T-helper 2 cell treated with Interferon-gamma antibody and Interleukin-4, amounts not matched to agents 5 μg/mL and 100 μg/mL, for 36 hours (primary cell): ENCODE measurements around the gene FGD4.

Experiments
- DNase-seq: peaks from one replicate; pipeline ENCODE4 v3.0.0; 2021; ENCODE audit warnings: low spot score
- H3K27ac Mint-ChIP-seq: one replicate; pipeline ENCODE4 v1.8.0; 2021; ENCODE audit warnings: mild to moderate bottlenecking, mixed read lengths
- H3K27me3 Mint-ChIP-seq: one replicate; pipeline ENCODE4 v1.8.0; 2021; ENCODE audit warnings: low read depth, mixed read lengths
- H3K36me3 Mint-ChIP-seq: one replicate; pipeline ENCODE4 v1.8.0; 2021; ENCODE audit warnings: low read depth, mixed read lengths
- H3K4me1 Mint-ChIP-seq: one replicate; pipeline ENCODE4 v1.8.0; 2021; ENCODE audit warnings: low read depth, mixed read lengths
- H3K4me3 Mint-ChIP-seq: one replicate; pipeline ENCODE4 v1.8.0; 2022; ENCODE audit warnings: mild to moderate bottlenecking, moderate library complexity, mixed read lengths
- H3K9me3 Mint-ChIP-seq: one replicate; pipeline ENCODE4 v1.8.0; 2021; ENCODE audit warnings: mixed read lengths

Gene FGD4

GRCh38 chr12:32420356-32420755 is 21.0 kb downstream of the FGD4 start:
- H3K27ac Mint-ChIP-seq, result no peak overlapping the region
- DNase-seq, result no peak
- no peak overlapping the region for H3K4me3 Mint-ChIP-seq
- peaks cover 1% of the 10 kb centered on the region for H3K9me3 Mint-ChIP-seq
- no peaks in the 10 kb centered on the region for H3K4me1 Mint-ChIP-seq
- no peaks in the 10 kb centered on the region for H3K36me3 Mint-ChIP-seq
- H3K27me3 Mint-ChIP-seq, result peaks cover 2% of the 10 kb centered on the region

DNA sequence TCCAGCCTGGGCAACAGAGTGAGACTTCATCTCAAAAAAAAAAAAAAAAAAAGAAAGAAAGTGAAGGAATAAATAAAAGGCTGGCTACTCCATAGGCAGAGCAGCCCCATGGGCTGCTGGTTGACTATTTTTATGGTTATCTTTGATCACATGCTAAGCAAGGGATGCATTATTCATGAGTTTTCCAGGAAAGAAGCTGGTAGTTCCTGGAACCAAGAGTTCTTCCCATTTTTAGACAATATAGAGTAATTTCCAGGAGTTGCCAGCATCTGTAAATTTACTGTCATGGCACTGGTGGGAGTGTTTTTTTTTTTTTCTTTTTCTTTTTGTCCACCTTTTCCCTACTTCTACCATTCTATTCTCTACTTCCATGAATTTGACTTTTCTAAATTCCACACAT is 24.2 kb downstream of the FGD4 start:
- DNase-seq, result no peak
- H3K27ac Mint-ChIP-seq, result no peak overlapping the region
- no peaks in the 10 kb centered on the region for H3K4me1 Mint-ChIP-seq
- peaks cover 6% of the 10 kb centered on the region for H3K27me3 Mint-ChIP-seq
- no peaks in the 10 kb centered on the region for H3K36me3 Mint-ChIP-seq
- peaks cover 27% of the 10 kb centered on the region for H3K9me3 Mint-ChIP-seq
- no peak overlapping the region for H3K4me3 Mint-ChIP-seq

- no peak for DNase-seq
- Mint-ChIP-seq H3K27me3 (peaks cover 10% of the 10 kb centered on the region), H3K4me1 (no peaks in the 10 kb centered on the region), H3K27ac (no peak overlapping the region), H3K36me3 (no peaks in the 10 kb centered on the region), H3K9me3 (peaks cover 27% of the 10 kb centered on the region), H3K4me3 (no peak overlapping the region)
Measured at GRCh38 chr12:32431025-32431424, 31.7 kb downstream of the FGD4 start.

DNA sequence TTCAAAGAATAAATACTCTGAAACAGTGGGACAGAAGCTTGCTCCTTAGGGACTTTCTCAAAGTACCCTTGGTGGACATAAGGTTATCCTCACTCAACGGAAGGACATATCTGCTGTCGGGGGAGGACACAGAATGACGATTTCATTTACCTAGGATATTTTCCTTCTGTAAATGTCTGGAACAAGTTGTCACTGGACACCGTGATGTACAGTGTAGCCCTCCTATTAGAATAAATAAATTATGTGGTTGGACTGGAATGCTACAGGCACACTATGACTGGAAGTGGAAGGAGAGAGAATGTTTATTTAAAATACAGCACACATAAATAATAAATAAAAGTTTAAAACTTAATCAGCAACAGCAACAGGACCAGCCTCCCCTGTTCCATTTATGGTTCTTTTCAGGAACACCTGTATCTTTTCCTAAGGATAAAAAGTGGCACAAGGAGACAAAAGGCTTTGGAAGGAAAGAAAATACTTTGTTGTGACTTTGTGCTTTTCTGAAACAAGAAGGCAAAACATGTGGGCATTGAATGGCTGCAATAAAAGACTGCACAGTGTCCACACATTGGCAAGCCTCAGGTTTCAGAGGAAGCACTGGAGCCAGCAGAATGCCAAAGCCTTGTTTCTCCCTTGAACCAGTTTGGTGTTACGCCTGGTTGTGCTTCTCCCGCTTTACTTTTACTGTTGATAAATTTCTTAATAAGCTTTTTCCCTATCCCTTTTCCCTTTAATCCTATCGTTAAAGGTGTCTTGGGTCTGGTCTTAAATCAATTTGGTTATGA is 36.8 kb downstream of the FGD4 start:
- Mint-ChIP-seq H3K4me3 (no peak overlapping the region), H3K27ac (no peak overlapping the region), H3K9me3 (no peaks in the 10 kb centered on the region), H3K27me3 (peaks cover 2% of the 10 kb centered on the region), H3K4me1 (no peaks in the 10 kb centered on the region), H3K36me3 (no peaks in the 10 kb centered on the region)
- DNase-seq, result no peak

- DNase-seq, result no peak
- Mint-ChIP-seq H3K36me3 (no peaks in the 10 kb centered on the region), H3K9me3 (no peaks in the 10 kb centered on the region), H3K4me3 (no peak overlapping the region), H3K27ac (no peak overlapping the region), H3K4me1 (no peaks in the 10 kb centered on the region), H3K27me3 (peaks cover 2% of the 10 kb centered on the region)
Measured at GRCh38 chr12:32437095-32437515, 37.7 kb downstream of the FGD4 start.

DNA sequence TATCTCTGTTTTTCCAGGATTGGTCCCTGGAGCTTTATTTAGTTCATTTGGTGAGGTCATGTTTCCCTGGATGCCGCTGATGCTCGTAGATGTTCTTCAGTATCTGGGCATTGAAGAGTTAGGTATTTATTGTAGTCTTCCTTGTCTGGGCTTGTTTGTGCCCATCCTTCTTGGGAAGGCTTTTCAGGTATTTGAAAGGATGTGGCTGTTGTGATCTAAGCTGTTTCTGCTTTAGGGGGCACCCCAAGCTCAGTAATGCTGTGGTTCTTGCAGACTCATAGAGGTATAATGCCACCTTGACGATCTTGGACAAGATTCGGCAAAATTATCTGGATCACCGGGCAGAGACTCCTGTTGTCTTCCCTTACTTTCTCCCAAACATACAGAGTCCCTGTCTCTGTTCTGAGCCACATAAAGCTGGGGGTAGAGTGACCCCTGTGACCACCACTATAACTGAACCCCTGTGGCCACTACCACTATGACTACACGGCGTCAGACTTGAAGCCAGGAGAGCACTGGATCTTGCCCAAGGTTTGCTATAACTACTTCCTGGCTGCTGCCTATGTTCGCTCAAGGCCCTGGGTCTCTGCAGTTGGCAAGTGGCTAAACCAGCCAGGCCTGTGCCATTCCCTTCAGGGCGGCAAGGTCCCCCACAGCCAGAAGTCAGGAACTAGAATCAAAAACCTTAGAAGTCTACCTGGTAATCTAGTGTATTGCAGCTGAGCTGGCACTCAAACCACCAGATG is 40.9 kb downstream of the FGD4 start:
- Mint-ChIP-seq H3K27me3 (peaks cover 2% of the 10 kb centered on the region), H3K9me3 (no peaks in the 10 kb centered on the region), H3K4me1 (no peaks in the 10 kb centered on the region), H3K36me3 (no peaks in the 10 kb centered on the region), H3K27ac (no peak overlapping the region), H3K4me3 (no peak overlapping the region)
- DNase-seq, result no peak

GRCh38 chr12:32443491-32443890 is 44.1 kb downstream of the FGD4 start:
- H3K9me3 Mint-ChIP-seq, result no peaks in the 10 kb centered on the region
- H3K27me3 Mint-ChIP-seq, result peaks cover 2% of the 10 kb centered on the region

GRCh38 chr12:32444895-32445294 is 45.5 kb downstream of the FGD4 start:
- Mint-ChIP-seq H3K9me3 (no peaks in the 10 kb centered on the region), H3K27ac (no peak overlapping the region), H3K27me3 (no peaks in the 10 kb centered on the region), H3K4me1 (peaks cover 8% of the 10 kb centered on the region), H3K36me3 (no peaks in the 10 kb centered on the region), H3K4me3 (no peak overlapping the region)
- no peak for DNase-seq

More at GRCh38 chr12:32443491-32443890, 44.1 kb downstream of the FGD4 start:
- DNase-seq, result no peak
- Mint-ChIP-seq H3K4me3 (no peak overlapping the region), H3K4me1 (peaks cover 4% of the 10 kb centered on the region), H3K27ac (no peak overlapping the region), H3K36me3 (no peaks in the 10 kb centered on the region)

DNA sequence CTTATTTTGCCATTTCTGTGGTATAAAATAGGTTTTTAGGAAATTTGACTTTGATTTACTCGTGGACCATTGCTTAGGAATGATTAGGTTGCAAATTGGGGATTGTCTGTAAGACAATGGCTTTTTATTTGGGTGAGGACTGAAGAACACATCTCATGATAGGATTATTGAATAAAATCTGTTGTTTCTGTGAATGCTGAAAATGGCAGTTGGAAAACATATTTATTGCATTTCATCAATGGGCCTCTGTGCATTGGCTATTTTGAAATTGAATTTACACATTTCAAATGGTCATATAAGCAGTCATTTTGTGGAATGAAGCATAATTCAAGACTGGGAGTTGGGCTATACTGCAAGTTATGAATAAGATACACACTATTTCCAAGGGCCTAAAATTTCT is 46.0 kb downstream of the FGD4 start:
- H3K4me1 Mint-ChIP-seq, result peaks cover 8% of the 10 kb centered on the region
- H3K27me3 Mint-ChIP-seq, result no peaks in the 10 kb centered on the region
- H3K27ac Mint-ChIP-seq, result no peak overlapping the region
- DNase-seq, result no peak
- no peak overlapping the region for H3K4me3 Mint-ChIP-seq
- H3K36me3 Mint-ChIP-seq, result no peaks in the 10 kb centered on the region
- H3K9me3 Mint-ChIP-seq, result no peaks in the 10 kb centered on the region

DNA sequence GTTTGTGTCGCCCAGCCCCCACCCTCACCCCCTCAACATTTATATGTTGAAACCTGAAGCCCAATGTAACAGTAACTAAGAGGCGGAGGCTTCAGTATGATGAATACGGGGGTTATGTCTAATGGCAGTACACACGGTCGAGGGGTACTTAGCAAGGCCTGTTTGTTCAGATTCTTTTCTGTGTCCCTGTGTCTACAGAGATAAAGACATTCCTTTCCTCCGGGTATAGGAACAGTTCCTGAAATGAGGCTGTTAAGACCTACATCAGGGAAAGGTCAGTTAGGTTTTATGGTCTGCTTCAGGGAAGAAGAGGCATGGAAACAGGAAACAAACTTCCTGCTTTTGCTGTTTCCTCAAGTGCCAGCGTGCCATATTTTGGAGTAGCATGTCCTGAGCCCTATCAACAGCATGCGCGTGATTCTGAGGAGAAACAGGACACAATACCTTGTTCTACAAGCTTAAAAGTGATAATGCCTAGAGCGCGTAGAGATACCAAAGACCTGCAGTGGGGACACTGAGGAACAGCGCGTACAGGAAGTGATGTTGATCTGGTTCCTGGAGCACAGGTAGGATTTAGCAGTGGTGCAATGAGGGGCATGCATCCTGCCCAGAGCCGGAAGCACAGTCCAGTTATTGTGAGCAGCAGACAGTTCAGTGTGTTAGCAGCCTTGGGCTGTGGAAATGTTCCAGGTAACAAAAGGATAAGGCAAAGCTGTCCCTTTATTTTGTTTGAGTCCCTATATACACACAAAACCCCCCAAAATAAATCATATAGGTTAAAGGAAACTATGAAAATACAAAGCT is 47.2 kb downstream of the FGD4 start:
- Mint-ChIP-seq H3K27me3 (no peaks in the 10 kb centered on the region), H3K4me1 (peaks cover 8% of the 10 kb centered on the region), H3K4me3 (no peak overlapping the region), H3K27ac (no peak overlapping the region), H3K36me3 (no peaks in the 10 kb centered on the region), H3K9me3 (no peaks in the 10 kb centered on the region)
- no peak for DNase-seq

- Mint-ChIP-seq H3K9me3 (no peaks in the 10 kb centered on the region), H3K4me3 (no peak overlapping the region), H3K27me3 (no peaks in the 10 kb centered on the region), H3K4me1 (peaks cover 8% of the 10 kb centered on the region), H3K27ac (no peak overlapping the region), H3K36me3 (no peaks in the 10 kb centered on the region)
- DNase-seq, result no peak
Measured at GRCh38 chr12:32448586-32448985, 49.2 kb downstream of the FGD4 start.

- Mint-ChIP-seq H3K27me3 (peaks cover 6% of the 10 kb centered on the region), H3K4me3 (no peak overlapping the region), H3K4me1 (peaks cover 8% of the 10 kb centered on the region), H3K36me3 (no peaks in the 10 kb centered on the region), H3K9me3 (no peaks in the 10 kb centered on the region), H3K27ac (no peak overlapping the region)
- no peak for DNase-seq
Measured at GRCh38 chr12:32450363-32450762, 51.0 kb downstream of the FGD4 start.

- Mint-ChIP-seq H3K27me3 (peaks cover 6% of the 10 kb centered on the region), H3K27ac (no peak overlapping the region), H3K4me3 (no peak overlapping the region), H3K36me3 (no peaks in the 10 kb centered on the region), H3K4me1 (peaks cover 8% of the 10 kb centered on the region), H3K9me3 (no peaks in the 10 kb centered on the region)
- DNase-seq, result no peak
Measured at GRCh38 chr12:32450768-32451167, 51.4 kb downstream of the FGD4 start.

DNA sequence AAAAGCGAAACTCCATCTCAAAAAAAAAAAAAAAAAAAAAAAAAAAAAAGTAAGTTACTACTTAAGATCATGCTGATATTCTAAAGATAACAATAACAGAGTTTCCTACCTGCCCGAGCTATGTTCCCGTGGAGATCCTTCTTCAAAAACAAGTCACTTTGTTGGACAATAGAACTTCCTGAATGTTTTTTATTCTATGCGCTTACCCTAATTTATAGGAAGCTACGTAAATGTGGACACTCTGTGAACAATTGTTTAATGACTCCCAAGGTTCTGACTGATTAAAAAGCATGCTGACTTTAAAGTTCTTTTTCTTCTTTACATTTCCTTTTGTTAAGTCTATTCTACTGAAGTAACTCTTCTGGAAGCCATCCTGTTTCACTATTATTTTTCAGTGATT is 52.5 kb downstream of the FGD4 start:
- Mint-ChIP-seq H3K36me3 (no peaks in the 10 kb centered on the region), H3K27me3 (peaks cover 6% of the 10 kb centered on the region), H3K27ac (no peak overlapping the region), H3K4me1 (peaks cover 8% of the 10 kb centered on the region), H3K4me3 (no peak overlapping the region), H3K9me3 (no peaks in the 10 kb centered on the region)
- no peak for DNase-seq
